ENCODE results near the gene UBTD2.

DNA sequence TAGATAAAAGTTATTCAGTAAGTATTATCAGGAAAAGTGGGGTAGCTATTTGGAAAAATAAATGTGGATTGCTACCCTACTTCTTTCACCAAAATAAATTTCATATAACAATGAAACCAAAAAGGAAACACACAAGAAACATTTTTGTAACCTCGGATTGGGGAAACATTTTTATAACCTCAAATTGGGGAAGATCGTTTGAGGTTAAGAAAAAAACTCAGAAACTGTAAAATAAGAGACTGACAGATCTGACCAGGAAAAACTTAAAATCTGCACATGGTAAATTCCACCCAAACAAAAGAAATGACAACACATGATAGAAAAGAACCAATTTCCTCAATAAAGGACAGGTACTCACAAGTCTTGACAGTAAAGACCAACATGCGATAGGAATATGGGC, 76.1 kb downstream of the UBTD2 start:
- TF ChIP-seq, protein P1, sequence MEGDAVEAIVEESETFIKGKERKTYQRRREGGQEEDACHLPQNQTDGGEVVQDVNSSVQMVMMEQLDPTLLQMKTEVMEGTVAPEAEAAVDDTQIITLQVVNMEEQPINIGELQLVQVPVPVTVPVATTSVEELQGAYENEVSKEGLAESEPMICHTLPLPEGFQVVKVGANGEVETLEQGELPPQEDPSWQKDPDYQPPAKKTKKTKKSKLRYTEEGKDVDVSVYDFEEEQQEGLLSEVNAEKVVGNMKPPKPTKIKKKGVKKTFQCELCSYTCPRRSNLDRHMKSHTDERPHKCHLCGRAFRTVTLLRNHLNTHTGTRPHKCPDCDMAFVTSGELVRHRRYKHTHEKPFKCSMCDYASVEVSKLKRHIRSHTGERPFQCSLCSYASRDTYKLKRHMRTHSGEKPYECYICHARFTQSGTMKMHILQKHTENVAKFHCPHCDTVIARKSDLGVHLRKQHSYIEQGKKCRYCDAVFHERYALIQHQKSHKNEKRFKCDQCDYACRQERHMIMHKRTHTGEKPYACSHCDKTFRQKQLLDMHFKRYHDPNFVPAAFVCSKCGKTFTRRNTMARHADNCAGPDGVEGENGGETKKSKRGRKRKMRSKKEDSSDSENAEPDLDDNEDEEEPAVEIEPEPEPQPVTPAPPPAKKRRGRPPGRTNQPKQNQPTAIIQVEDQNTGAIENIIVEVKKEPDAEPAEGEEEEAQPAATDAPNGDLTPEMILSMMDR (IDR thresholded peaks at IDR 0.05): no peak
- no peak for TF ChIP-seq POLR2A (IDR thresholded peaks at IDR 0.05)
- TF ChIP-seq EP300 (IDR thresholded peaks at IDR 0.05): no peak

Measured in tibial nerve (tissue), 4 donors.